WI38 (cell line): ENCODE measurements around the gene TMEM120B.
"Not testable (repeated sequence)": the region's sequence is repeated elsewhere in the genome, so short reads cannot be mapped to it uniquely, and the experiment has no call there.

Experiments used
- H3K4me3 ChIP-seq: 2 replicates; pipeline ENCODE4 v1.5.1; 2011; ENCODE audit warnings: low read depth, mild to moderate bottlenecking, control low read depth, low read length
- TF ChIP-seq, protein P1 (sequence below): IDR thresholded peaks from 2 replicates; pipeline ENCODE4 v1.5.1; 2012; ENCODE audit warnings: low read depth, mild to moderate bottlenecking, control low read depth, low read length

TMEM120B gene

DNA sequence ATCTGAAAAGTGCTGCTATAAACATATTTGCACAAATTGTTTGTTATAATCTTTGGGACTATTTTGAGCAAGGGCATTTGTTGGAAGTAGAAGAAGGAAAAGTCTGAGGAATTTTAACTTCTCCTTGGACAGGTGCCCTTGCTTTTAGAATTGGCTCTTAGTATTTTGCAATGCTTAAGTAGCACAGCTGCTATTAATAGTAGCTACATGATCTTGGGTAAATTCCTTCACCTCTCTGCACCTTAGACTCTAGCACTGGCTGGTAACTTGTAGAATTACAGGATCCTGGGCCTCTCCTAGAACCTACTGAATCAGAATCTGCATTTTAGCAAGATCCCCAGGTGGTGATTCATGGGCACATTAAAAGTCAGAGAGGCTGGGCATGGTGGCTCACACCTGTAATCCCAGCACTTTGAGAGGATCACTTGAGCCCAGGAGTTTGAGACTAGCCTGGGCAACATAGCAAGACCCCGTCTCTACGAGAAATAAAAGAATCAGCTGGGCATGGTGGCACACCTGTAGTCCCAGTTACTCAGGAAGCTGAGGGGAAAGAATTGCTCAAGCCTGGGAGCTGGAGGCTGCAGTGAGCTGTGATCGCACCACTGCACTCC is 10.8 kb upstream of the TMEM120B start:
- H3K4me3 ChIP-seq = no peak overlapping the region
- TF ChIP-seq, protein P1, sequence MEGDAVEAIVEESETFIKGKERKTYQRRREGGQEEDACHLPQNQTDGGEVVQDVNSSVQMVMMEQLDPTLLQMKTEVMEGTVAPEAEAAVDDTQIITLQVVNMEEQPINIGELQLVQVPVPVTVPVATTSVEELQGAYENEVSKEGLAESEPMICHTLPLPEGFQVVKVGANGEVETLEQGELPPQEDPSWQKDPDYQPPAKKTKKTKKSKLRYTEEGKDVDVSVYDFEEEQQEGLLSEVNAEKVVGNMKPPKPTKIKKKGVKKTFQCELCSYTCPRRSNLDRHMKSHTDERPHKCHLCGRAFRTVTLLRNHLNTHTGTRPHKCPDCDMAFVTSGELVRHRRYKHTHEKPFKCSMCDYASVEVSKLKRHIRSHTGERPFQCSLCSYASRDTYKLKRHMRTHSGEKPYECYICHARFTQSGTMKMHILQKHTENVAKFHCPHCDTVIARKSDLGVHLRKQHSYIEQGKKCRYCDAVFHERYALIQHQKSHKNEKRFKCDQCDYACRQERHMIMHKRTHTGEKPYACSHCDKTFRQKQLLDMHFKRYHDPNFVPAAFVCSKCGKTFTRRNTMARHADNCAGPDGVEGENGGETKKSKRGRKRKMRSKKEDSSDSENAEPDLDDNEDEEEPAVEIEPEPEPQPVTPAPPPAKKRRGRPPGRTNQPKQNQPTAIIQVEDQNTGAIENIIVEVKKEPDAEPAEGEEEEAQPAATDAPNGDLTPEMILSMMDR = no peak

DNA sequence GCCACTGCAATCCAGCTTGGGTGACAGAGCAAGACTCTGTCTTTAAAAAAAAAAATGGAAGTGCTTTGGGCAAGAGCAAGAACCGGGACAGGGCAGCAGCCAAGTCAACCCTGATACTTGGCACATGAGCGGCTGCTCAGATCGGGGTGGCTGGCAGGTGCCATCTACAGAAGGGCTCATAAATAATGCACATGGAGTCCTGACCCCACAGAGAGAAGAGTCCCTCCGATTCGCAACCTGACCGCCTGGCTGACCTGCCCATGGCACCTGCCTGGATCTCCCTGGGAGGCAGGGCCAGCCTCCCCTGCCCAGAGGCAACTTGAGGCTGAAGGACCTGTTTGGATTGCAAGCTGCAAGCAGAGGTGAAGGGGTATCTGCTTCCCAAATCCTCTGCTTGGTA is 9.6 kb upstream of the TMEM120B start:
- TF ChIP-seq, protein P1 = no peak
- no peak overlapping the region for H3K4me3 ChIP-seq

DNA sequence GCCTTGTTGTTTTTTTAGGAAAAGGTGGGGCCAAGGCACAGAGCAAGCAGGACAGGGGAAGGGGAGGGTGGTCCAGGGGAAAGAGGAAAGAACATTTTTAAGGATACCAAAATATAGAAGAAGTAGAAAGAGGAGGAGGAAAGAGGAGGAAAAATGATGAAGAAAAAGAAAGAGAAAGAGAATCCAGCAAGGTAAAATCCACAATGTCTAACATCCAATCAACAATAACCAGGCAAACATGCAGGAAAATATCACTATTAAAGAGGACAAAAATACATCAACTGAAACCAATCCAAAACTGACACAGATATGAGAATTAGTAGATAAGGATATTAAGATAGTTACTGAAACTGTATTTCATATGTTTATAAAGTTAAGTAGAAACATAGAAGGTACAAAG is 7.0 kb upstream of the TMEM120B start:
- TF ChIP-seq, protein P1 = no peak
- no peak overlapping the region for H3K4me3 ChIP-seq

DNA sequence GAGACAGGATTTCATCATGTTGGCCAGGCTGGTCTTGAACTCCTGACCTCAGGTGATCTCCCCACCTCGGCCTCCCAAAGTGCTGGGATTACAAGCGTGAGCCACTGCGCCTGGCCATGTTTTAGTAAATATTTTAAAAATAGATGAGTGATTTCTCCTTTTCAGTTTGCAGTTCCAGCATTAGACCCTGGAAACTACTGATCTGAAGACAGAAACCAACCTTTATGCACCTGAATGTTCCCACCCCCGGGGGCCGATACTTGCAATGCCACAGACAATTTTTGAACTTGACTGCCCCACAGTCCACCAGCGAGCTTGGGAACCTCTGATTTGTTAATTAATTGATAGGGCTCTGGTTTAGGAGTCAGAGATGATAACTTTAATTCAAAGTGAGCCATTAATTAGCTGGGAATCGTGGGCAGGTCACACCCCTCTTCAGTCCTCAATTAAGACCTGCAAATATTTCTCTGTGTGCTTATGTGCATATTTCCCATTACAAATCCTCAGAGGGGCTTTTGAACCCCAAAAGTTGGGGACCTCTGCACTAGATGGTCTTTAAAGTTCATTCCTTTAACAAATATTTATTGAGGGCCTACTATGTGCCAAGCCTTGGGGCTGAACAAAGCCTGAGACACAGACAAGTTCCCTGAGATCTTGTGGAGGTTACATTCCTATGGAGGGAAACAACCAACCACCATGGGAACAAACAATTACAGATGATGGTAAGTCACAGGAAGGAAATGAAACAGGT is 4.1 kb upstream of the TMEM120B start:
- no peak overlapping the region for H3K4me3 ChIP-seq
- TF ChIP-seq, protein P1 = no peak

DNA sequence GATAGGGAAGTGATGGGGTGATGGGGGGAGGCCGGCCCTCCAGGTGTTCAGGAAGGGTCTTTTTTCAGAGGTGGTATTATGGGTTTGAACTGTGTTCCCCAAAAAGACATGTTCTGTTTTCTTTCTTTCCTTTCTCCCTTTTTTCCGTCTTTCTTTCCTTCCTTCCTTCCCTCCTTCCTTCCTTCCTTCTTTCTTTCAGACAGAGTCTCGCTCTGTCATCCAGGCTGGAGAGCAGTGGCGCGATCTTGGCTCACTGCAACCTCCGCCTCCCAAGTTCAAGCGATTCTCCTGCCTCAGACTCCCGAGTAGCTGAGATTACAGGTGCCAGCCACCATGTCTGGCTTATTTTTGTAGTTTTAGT is 3.5 kb upstream of the TMEM120B start:
- H3K4me3 ChIP-seq = not testable (repeated sequence)

DNA sequence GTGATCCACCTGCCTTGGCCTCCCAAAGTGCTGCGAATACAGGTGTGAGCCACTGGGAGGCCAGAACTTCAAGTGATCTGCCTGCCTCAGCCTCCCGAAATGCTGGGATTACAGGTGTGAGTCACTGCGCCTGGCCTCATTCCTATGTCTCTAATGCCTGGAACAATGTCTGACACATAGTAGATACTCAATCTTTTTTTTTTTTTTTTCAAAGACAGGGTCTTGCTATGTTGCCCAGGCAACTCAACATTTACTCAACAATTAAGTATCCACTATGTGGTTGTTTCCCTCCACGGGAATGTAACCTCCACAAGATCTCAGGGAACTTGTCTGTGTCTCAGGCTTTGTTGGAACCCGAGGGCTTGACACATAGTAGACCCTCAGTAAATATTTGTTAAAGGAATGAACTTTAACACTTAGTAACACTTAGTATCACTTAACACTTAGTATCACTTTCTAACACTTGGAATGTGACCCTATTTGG is 3.0 kb upstream of the TMEM120B start:
- no peak overlapping the region for H3K4me3 ChIP-seq
- TF ChIP-seq, protein P1 = no peak

DNA sequence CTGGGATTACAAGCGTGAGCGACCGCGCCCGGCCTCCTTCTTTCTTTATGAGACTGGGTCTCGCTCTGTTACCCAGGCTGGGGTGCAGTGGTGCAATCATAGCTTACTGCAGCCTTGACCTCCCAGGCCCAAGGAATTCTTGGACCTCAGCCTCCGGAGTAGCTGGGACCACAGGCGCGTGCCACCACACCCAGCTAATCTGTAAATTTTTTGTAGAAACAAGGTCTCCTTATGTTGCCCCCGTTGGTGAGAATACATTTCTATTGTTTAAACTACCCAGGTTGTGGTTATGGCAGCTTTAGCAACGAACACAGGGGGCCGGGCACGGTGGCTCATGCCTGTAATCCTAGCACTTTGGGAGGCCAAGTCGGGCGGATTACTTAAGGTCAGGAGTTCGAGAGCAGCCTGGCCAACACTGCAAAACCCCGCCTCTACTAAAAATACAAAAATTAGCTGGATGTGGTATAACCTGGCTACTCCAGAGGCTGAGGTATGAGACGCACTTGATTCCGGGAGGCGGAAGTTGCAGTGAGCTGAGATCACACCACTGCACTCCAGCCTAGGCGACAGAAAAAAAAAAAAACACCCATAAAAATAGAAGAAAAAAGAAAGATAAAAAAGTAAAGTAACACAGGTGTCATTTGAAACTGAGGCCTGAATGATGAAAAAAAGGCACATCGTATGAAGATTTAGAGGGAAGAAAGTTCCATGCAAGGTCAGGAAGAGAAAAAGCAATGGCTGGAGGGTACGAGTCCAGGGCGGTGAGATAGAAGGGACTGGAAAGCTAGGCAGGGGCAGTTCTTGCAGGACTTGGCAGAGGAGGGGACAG is 977 bp upstream of the TMEM120B start:
- TF ChIP-seq, protein P1 = no peak

More for the DNA sequence above, 977 bp upstream of the TMEM120B start:
- H3K4me3 ChIP-seq = peak overlapping the region; percentile 92
